Esophagus squamous epithelium (tissue), 4 donors: ENCODE results near the gene ARAP3.

Source experiments
- CTCF ChIP-seq, 6 experiments: fragments of 450-650 bp in 4 of 6; fragments of 200-600 bp in 2 of 6; sonication (generic) in 2 of 6; IDR thresholded peaks; one replicate each; pipeline ENCODE4 v1.5.1; 2016 to 2019; ENCODE audit warnings: antibody characterized with exemption in 6 of 6, mild to moderate bottlenecking in 4 of 6, moderate library complexity in 4 of 6
- POLR2A ChIP-seq, 4 donors: fragments of 450-650 bp; IDR thresholded peaks; one replicate each; pipeline ENCODE4 v1.6.1; 2017; ENCODE audit warnings: antibody characterized with exemption in 4 of 4, mild to moderate bottlenecking in 4 of 4, moderate library complexity in 3 of 4

- no peak for TF ChIP-seq CTCF (IDR thresholded peaks at IDR 0.05)
- TF ChIP-seq POLR2A (IDR thresholded peaks at IDR 0.05), result no peak
Observed at GRCh38 chr5:141722266-141722665, 40.2 kb upstream of the ARAP3 start.
